ENCODE measurements around the gene TPT1. TPM values are rescaled to one million over a fixed set of nuclear protein-coding genes. Genes with fewer than 3 reads are reported as not detected.

TPT1 gene
- polyA plus RNA-seq, 1 of the 3 experiments (the other 2 are of a cell fraction), result 1,919 TPM

DNA sequence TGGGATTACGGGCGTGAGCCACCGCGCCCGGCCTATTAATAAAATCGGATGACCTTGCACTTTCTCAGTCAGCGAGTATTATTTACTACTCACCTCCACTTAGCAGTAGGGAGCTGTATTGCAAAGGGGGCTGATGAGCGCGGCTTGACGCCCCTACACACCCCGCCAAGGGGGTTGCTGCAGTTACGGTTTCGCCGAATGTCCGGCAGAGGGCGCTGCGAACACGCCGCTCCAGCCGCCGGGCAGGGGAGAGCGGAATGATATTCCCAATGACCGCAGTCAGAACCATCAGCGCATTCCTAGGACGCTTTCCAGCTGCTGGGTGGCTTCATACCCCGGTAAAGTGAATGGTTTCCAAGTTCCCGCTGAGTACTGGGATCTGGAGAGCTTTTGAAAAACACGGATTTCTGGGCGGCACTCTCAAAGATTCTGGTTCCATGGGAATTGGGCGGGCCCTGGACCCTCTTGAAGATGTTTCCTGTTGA lies 30.0 kb upstream of the TPT1 start:
- TF ChIP-seq, protein P1, sequence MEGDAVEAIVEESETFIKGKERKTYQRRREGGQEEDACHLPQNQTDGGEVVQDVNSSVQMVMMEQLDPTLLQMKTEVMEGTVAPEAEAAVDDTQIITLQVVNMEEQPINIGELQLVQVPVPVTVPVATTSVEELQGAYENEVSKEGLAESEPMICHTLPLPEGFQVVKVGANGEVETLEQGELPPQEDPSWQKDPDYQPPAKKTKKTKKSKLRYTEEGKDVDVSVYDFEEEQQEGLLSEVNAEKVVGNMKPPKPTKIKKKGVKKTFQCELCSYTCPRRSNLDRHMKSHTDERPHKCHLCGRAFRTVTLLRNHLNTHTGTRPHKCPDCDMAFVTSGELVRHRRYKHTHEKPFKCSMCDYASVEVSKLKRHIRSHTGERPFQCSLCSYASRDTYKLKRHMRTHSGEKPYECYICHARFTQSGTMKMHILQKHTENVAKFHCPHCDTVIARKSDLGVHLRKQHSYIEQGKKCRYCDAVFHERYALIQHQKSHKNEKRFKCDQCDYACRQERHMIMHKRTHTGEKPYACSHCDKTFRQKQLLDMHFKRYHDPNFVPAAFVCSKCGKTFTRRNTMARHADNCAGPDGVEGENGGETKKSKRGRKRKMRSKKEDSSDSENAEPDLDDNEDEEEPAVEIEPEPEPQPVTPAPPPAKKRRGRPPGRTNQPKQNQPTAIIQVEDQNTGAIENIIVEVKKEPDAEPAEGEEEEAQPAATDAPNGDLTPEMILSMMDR (IDR thresholded peaks at IDR 0.05), result 0 out of 2 replicates have a peak, but pooled peaks have one; percentile 10
- no peak for TF ChIP-seq RXRA (IDR thresholded peaks at IDR 0.05; ENCODE audit: borderline replicate concordance, low read depth)
- H3K4me3 ChIP-seq (ENCODE audit: low read depth in 2 of 2, low read length in 1 of 2), result no peak overlapping the region; a peak in 1 of 4 replicates
- no peaks in the 10 kb centered on the region for H3K27me3 ChIP-seq (ENCODE audit: insufficient read depth)
- H3K4me2 ChIP-seq, result no peak overlapping the region
- H3K9me2 ChIP-seq, result no peaks in the 10 kb centered on the region
- H3K79me2 ChIP-seq (ENCODE audit: insufficient read depth), result no peaks in the 10 kb centered on the region
- H3F3A ChIP-seq (replicated peaks; ENCODE audit: insufficient read depth), result peaks cover 4% of the 10 kb centered on the region
- peaks cover 0 to 12% of the 10 kb centered on the region in 2 experiments; a peak in 1 of 4 replicates for H3K4me1 ChIP-seq (ENCODE audit: control insufficient read depth in 1 of 2, insufficient read depth in 2 of 2, low read depth in 1 of 2, low read length in 1 of 2)
- ChIA-PET CTCF (no interaction called here), POLR2A (no interaction called here)
- 90% methylated on average over 28 of the region's 30 CpGs for WGBS (ENCODE audit: low lambda C conversion rate)
- H3K27ac ChIP-seq (ENCODE audit: low read depth in 2 of 2, low read length in 1 of 2), result no peak overlapping the region
- no peaks in the 10 kb centered on the region for H4K20me1 ChIP-seq (ENCODE audit: insufficient read depth)
- peaks cover 0 to 7% of the 10 kb centered on the region in 2 experiments for H3K36me3 ChIP-seq (replicated peaks in 1 of 2; ENCODE audit: control insufficient read depth in 1 of 2, insufficient read depth in 2 of 2, low read length in 1 of 2)
- H3K9me3 ChIP-seq, result no peaks in the 10 kb centered on the region
- peak; percentile 34 for DNase-seq
- H3K9ac ChIP-seq, result no peak overlapping the region
- H2AFZ ChIP-seq (ENCODE audit: low read depth), result no peak overlapping the region

DNA sequence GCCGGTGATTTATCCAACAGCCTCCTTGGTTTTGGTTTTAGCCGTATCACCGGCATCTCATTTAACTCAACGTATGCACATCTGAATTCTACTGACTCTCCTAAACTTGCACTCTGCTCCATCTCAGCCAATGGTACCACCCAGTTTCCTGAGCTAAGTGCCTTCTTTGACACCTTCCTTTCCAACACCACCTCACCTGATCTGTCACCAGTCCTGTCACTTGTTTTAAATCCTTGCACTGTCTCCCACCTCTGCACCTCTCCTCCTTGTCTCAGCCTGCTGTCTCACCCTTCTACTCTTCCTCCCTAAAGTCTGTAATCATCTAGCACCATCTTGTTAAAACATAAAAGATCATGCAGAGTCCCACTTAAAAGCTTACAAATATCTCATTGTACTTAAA lies 28.1 kb upstream of the TPT1 start:
- peaks cover 0 to 12% of the 10 kb centered on the region in 2 experiments; a peak in 1 of 4 replicates for H3K4me1 ChIP-seq (ENCODE audit: control insufficient read depth in 1 of 2, insufficient read depth in 2 of 2, low read depth in 1 of 2, low read length in 1 of 2)
- no peak overlapping the region for H3K27ac ChIP-seq (ENCODE audit: low read depth in 2 of 2, low read length in 1 of 2)
- CTCF ChIA-PET, result interaction anchor here (1.4 kb wide), 1 partner anchor 25 kb away, joined by 4 read pairs; no protein-coding TSS in a partner anchor
- TF ChIP-seq, protein P2, sequence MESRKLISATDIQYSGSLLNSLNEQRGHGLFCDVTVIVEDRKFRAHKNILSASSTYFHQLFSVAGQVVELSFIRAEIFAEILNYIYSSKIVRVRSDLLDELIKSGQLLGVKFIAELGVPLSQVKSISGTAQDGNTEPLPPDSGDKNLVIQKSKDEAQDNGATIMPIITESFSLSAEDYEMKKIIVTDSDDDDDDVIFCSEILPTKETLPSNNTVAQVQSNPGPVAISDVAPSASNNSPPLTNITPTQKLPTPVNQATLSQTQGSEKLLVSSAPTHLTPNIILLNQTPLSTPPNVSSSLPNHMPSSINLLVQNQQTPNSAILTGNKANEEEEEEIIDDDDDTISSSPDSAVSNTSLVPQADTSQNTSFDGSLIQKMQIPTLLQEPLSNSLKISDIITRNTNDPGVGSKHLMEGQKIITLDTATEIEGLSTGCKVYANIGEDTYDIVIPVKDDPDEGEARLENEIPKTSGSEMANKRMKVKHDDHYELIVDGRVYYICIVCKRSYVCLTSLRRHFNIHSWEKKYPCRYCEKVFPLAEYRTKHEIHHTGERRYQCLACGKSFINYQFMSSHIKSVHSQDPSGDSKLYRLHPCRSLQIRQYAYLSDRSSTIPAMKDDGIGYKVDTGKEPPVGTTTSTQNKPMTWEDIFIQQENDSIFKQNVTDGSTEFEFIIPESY (IDR thresholded peaks at IDR 0.05; ENCODE audit: borderline replicate concordance, low read depth), result no peak
- TF ChIP-seq POLR2AphosphoS5 (IDR thresholded peaks at IDR 0.05; ENCODE audit: low read depth, low read length) (no peak), GABPA (IDR thresholded peaks at IDR 0.05; ENCODE audit: low read depth) (no peak), SMC3 (IDR thresholded peaks at IDR 0.05; ENCODE audit: low read depth, low read length) (no peak), YY1 (IDR thresholded peaks at IDR 0.05; ENCODE audit: low read depth) (no peak), SIN3A (IDR thresholded peaks at IDR 0.05; ENCODE audit: borderline replicate concordance, low read depth, low read length) (no peak), TEAD4 (IDR thresholded peaks at IDR 0.05; ENCODE audit: borderline replicate concordance, insufficient read depth) (no peak), CHD2 (IDR thresholded peaks at IDR 0.05; ENCODE audit: low read length, partially characterized antibody) (no peak), RXRA (IDR thresholded peaks at IDR 0.05; ENCODE audit: borderline replicate concordance, low read depth) (no peak), JUND (IDR thresholded peaks at IDR 0.05) (no peak)
- TF ChIP-seq, protein P3, sequence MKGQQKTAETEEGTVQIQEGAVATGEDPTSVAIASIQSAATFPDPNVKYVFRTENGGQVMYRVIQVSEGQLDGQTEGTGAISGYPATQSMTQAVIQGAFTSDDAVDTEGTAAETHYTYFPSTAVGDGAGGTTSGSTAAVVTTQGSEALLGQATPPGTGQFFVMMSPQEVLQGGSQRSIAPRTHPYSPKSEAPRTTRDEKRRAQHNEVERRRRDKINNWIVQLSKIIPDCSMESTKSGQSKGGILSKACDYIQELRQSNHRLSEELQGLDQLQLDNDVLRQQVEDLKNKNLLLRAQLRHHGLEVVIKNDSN (IDR thresholded peaks at IDR 0.05; ENCODE audit: borderline replicate concordance, low read depth), result no peak
- H3K4me2 ChIP-seq, result no peak overlapping the region
- DNase-seq, result no peak
- no peaks in the 10 kb centered on the region for H3K9me3 ChIP-seq
- H3K9ac ChIP-seq, result no peak overlapping the region
- H3K9me2 ChIP-seq, result no peaks in the 10 kb centered on the region
- WGBS (ENCODE audit: low lambda C conversion rate), result 97% methylated on average over 4 of the region's 4 CpGs
- no peaks in the 10 kb centered on the region for H3K79me2 ChIP-seq (ENCODE audit: insufficient read depth)
- no peaks in the 10 kb centered on the region for H3K27me3 ChIP-seq (ENCODE audit: insufficient read depth)
- H2AFZ ChIP-seq (ENCODE audit: low read depth), result no peak overlapping the region
- POLR2A ChIA-PET, result no interaction called here
- H3F3A ChIP-seq (replicated peaks; ENCODE audit: insufficient read depth), result peaks cover 4% of the 10 kb centered on the region
- H3K36me3 ChIP-seq (replicated peaks in 1 of 2; ENCODE audit: control insufficient read depth in 1 of 2, insufficient read depth in 2 of 2, low read length in 1 of 2), result peaks cover 0 to 7% of the 10 kb centered on the region in 2 experiments
- no peaks in the 10 kb centered on the region for H4K20me1 ChIP-seq (ENCODE audit: insufficient read depth)
- no peak overlapping the region for H3K4me3 ChIP-seq (ENCODE audit: low read depth in 2 of 2, low read length in 1 of 2)
